Fibroblast of lung (primary cell): ENCODE results near the gene KIF26B.

Experiments
- CTCF ChIP-seq, 2 donors: IDR thresholded peaks in 1 of 2; conservative IDR thresholded peaks in 1 of 2; 1 replicate in 1 of 2; 2 replicates in 1 of 2; pipeline ENCODE4 v1.5.1; 2011 to 2012; ENCODE audit warnings: low read length in 2 of 2, control low read depth in 1 of 2, inconsistent platforms in 1 of 2, low read depth in 1 of 2, mild to moderate bottlenecking in 1 of 2
- EZH2 ChIP-seq: IDR thresholded peaks from 2 replicates; pipeline ENCODE4 v1.5.1; 2012; ENCODE audit warnings: low read length, control low read depth, mild to moderate bottlenecking; ENCODE audit errors: missing control alignments

GRCh38 chr1:245606157-245606725 lies 451.5 kb downstream of the KIF26B start:
- no peak for TF ChIP-seq CTCF (conservative IDR thresholded peaks at IDR 0.05 in 1 of 2, IDR thresholded peaks at IDR 0.05 in 1 of 2; ENCODE audit: low read depth in 1 of 2, low read length in 2 of 2)
- no peak for TF ChIP-seq EZH2
